Measurements from ENCODE around the gene HS6ST2.

- TF ChIP-seq, protein P1, sequence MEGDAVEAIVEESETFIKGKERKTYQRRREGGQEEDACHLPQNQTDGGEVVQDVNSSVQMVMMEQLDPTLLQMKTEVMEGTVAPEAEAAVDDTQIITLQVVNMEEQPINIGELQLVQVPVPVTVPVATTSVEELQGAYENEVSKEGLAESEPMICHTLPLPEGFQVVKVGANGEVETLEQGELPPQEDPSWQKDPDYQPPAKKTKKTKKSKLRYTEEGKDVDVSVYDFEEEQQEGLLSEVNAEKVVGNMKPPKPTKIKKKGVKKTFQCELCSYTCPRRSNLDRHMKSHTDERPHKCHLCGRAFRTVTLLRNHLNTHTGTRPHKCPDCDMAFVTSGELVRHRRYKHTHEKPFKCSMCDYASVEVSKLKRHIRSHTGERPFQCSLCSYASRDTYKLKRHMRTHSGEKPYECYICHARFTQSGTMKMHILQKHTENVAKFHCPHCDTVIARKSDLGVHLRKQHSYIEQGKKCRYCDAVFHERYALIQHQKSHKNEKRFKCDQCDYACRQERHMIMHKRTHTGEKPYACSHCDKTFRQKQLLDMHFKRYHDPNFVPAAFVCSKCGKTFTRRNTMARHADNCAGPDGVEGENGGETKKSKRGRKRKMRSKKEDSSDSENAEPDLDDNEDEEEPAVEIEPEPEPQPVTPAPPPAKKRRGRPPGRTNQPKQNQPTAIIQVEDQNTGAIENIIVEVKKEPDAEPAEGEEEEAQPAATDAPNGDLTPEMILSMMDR (optimal IDR thresholded peaks at IDR 0.05 in 1 of 3, IDR thresholded peaks at IDR 0.05 in 1 of 3, conservative IDR thresholded peaks at IDR 0.05 in 1 of 3; ENCODE audit: extremely low read depth in 1 of 3, insufficient read depth in 2 of 3, low read length in 3 of 3): no peak
- no peak for TF ChIP-seq EZH2 (IDR thresholded peaks at IDR 0.05; ENCODE audit: low read length)
Measured at GRCh38 chrX:132955690-132956089, 2.7 kb downstream of the HS6ST2 start.
